IMR-90 (cell line): Measurements from ENCODE around the gene THRB.

Experiments
- BHLHE40 ChIP-seq: fragments of 150-350 bp; IDR thresholded peaks from 2 replicates; pipeline ENCODE4 v1.6.1; 2016; ENCODE audit warnings: mild to moderate bottlenecking, low read depth, low read length
- FOS ChIP-seq: fragments of 150-350 bp; IDR thresholded peaks from 2 replicates; pipeline ENCODE4 v1.6.1; 2016; ENCODE audit warnings: low read depth, low read length
- MAZ ChIP-seq: IDR thresholded peaks from 2 replicates; pipeline ENCODE4 v1.6.1; 2012; ENCODE audit warnings: low read depth, mild to moderate bottlenecking, low read length, improper control_type of control experiment, moderate library complexity, borderline replicate concordance
- MXI1 ChIP-seq: IDR thresholded peaks from 2 replicates; pipeline ENCODE4 v1.6.1; 2012; ENCODE audit warnings: low read depth, mild to moderate bottlenecking, low read length, moderate library complexity, borderline replicate concordance
- POLR2A ChIP-seq: IDR thresholded peaks from 2 replicates; pipeline ENCODE4 v1.6.1; 2012; ENCODE audit warnings: mild to moderate bottlenecking, low read depth, low read length
- RAD21 ChIP-seq: IDR thresholded peaks from 2 replicates; pipeline ENCODE4 v1.6.1; 2012; ENCODE audit warnings: low read length, improper control_type of control experiment
- RFX5 ChIP-seq: IDR thresholded peaks from 2 replicates; pipeline ENCODE4 v1.8.0; 2012; ENCODE audit warnings: low read depth, mild to moderate bottlenecking, low read length, moderate library complexity
- SMC3 ChIP-seq: fragments of 150-350 bp; IDR thresholded peaks from 2 replicates; pipeline ENCODE4 v1.6.1; 2016; ENCODE audit warnings: low read depth, mild to moderate bottlenecking, antibody characterized with exemption, low read length, moderate library complexity
- USF2 ChIP-seq: fragments of 150-350 bp; IDR thresholded peaks from 2 replicates; pipeline ENCODE4 v1.6.1; 2017; ENCODE audit warnings: mild to moderate bottlenecking, antibody characterized with exemption, low read length, low read depth
- TF ChIP-seq, protein P1 (sequence below): conservative IDR thresholded peaks from 2 replicates; pipeline ENCODE4 v1.5.1; 2012; ENCODE audit warnings: mild to moderate bottlenecking, low read depth, low read length, improper control_type of control experiment

DNA sequence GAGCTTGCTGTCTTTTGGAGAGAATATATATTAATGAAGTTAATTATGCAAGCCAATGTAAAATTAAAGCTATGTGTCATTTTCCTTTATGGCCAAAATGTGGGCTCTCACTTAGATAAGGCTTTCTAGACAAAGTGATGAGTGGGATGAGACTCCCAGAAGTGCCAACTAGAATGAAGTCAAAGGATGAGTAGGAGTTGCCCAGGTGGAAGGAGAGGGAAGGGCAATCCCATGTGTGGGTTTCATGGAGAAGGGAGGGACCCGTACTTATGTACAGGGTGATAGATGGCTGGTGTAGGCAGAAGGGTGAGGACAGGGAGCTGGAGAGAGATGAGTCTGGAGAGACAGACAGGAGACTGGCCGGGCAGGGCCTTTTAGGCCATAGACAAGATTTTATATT lies 239.2 kb downstream of the THRB start:
- TF ChIP-seq, protein P1, sequence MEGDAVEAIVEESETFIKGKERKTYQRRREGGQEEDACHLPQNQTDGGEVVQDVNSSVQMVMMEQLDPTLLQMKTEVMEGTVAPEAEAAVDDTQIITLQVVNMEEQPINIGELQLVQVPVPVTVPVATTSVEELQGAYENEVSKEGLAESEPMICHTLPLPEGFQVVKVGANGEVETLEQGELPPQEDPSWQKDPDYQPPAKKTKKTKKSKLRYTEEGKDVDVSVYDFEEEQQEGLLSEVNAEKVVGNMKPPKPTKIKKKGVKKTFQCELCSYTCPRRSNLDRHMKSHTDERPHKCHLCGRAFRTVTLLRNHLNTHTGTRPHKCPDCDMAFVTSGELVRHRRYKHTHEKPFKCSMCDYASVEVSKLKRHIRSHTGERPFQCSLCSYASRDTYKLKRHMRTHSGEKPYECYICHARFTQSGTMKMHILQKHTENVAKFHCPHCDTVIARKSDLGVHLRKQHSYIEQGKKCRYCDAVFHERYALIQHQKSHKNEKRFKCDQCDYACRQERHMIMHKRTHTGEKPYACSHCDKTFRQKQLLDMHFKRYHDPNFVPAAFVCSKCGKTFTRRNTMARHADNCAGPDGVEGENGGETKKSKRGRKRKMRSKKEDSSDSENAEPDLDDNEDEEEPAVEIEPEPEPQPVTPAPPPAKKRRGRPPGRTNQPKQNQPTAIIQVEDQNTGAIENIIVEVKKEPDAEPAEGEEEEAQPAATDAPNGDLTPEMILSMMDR: no peak
- TF ChIP-seq MXI1 (no peak), POLR2A (no peak), BHLHE40 (no peak), RAD21 (no peak), RFX5 (no peak), SMC3 (no peak), USF2 (no peak), MAZ (no peak), FOS (no peak)
